Progenitor cell of endocrine pancreas (in vitro differentiated cells): ENCODE results near the gene ACY1. TPM values are rescaled to one million over a fixed set of nuclear protein-coding genes. Genes with fewer than 3 reads are reported as not detected.
"Not testable (repeated sequence)": the region's sequence is repeated elsewhere in the genome, so short reads cannot be mapped to it uniquely, and the experiment has no call there.

Experiments
- DNase-seq: peaks from one replicate; pipeline ENCODE4 v3.0.0; 2021; ENCODE audit warnings: low spot score; ENCODE audit not compliant: unreplicated experiment
- H3K27ac Mint-ChIP-seq: 2 replicates; pipeline ENCODE4 v1.8.0; 2021; ENCODE audit warnings: mild to moderate bottlenecking, moderate library complexity, mixed read lengths
- H3K27me3 Mint-ChIP-seq: 2 replicates; pipeline ENCODE4 v1.8.0; 2021; ENCODE audit warnings: mixed read lengths
- H3K36me3 Mint-ChIP-seq: 2 replicates; pipeline ENCODE4 v1.8.0; 2022; ENCODE audit warnings: mixed read lengths; ENCODE audit not compliant: insufficient read depth
- H3K4me1 Mint-ChIP-seq: 2 replicates; pipeline ENCODE4 v1.8.0; 2021; ENCODE audit warnings: low read depth, mixed read lengths
- H3K4me3 Mint-ChIP-seq: 2 replicates; pipeline ENCODE4 v1.8.0; 2021; ENCODE audit warnings: low read depth, mild to moderate bottlenecking, moderate library complexity, mixed read lengths
- H3K9me3 Mint-ChIP-seq: 2 replicates; pipeline ENCODE4 v1.8.0; 2021; ENCODE audit warnings: low read depth, mixed read lengths
- total RNA-seq: library from RNA; stranded (reverse); gene quantifications from 2 replicates; pipeline ENCODE4 v1.2.1, GENCODE V29; 2021
- TF ChIP-seq, protein P1 (sequence below): fragments of 200-600 bp; sonication (generic); IDR thresholded peaks from one replicate; pipeline ENCODE4 v1.5.0; 2021; ENCODE audit warnings: antibody characterized with exemption, mild to moderate bottlenecking; ENCODE audit not compliant: unreplicated experiment

ACY1 gene
- total RNA-seq, 1 donor from 2014 or later = 38.0 TPM

DNA sequence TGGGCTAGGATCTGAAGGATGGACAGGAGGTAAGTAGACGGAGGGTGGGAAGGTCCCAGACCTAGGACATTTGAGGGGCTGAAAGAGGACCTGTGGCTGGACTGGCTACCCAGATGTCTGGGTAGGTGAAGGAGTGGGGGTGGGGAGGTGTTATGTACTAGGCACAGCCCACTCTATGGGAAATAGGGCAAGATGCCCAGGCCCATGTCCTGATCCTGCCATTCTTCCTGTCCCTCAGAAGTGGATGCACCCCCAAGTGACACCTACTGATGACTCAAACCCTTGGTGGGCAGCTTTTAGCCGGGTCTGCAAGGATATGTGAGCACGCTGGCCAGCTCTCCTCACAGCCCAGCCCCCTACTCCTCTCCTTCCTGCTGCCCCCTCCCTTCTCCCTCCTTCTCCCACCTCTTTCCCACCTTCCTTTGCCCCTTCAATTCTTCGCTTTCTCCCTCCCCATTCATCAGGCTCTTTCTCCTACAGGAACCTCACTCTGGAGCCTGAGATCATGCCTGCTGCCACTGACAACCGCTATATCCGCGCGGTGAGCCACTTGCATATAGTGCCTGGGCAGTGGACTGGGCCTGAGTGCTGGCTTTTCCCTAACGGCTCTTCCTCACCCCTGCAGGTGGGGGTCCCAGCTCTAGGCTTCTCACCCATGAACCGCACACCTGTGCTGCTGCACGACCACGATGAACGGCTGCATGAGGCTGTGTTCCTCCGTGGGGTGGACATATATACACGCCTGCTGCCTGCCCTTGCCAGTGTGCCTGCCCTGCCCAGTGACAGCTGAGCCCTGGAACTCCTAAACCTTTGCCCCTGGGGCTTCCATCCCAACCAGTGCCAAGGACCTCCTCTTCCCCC, 5.2 kb downstream of the ACY1 start:
- Mint-ChIP-seq H3K4me1 (peaks cover 4% of the 10 kb centered on the region), H3K9me3 (no peaks in the 10 kb centered on the region), H3K4me3 (no peak overlapping the region), H3K27ac (peak overlapping the region; percentile 65), H3K27me3 (no peaks in the 10 kb centered on the region), H3K36me3 (peaks cover 8% of the 10 kb centered on the region)
- DNase-seq = no peak
- TF ChIP-seq, protein P1, sequence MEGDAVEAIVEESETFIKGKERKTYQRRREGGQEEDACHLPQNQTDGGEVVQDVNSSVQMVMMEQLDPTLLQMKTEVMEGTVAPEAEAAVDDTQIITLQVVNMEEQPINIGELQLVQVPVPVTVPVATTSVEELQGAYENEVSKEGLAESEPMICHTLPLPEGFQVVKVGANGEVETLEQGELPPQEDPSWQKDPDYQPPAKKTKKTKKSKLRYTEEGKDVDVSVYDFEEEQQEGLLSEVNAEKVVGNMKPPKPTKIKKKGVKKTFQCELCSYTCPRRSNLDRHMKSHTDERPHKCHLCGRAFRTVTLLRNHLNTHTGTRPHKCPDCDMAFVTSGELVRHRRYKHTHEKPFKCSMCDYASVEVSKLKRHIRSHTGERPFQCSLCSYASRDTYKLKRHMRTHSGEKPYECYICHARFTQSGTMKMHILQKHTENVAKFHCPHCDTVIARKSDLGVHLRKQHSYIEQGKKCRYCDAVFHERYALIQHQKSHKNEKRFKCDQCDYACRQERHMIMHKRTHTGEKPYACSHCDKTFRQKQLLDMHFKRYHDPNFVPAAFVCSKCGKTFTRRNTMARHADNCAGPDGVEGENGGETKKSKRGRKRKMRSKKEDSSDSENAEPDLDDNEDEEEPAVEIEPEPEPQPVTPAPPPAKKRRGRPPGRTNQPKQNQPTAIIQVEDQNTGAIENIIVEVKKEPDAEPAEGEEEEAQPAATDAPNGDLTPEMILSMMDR = no peak

DNA sequence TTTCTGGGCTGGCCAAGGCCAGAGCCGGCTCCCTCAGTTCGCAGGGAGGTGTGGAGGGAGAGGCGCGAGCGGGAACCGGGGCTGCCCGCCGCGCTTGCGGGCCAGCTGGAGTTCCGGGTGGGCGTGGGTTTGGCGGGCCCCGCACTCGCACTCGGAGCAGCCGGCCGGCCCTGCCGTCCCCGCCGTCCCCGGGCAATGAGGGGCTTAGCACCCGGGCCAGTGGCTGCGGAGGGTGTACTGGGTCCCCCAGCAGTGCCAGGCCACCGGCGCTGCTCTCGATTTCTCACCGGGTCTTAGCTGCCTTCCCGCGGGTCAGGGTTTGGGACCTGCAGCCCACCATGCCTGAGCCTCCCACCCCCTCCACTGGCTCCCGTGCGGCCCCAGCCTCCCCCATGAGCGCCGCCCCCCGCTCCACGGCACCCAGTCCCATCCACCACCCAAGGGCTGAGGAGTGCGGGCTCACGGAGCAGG, 7.2 kb downstream of the ACY1 start:
- DNase-seq, H3K4me3 Mint-ChIP-seq, H3K9me3 Mint-ChIP-seq, H3K27me3 Mint-ChIP-seq, H3K27ac Mint-ChIP-seq: not testable (repeated sequence)
- H3K4me1 Mint-ChIP-seq = peaks cover 10% of the 10 kb centered on the region
- peaks cover 16% of the 10 kb centered on the region for H3K36me3 Mint-ChIP-seq

DNA sequence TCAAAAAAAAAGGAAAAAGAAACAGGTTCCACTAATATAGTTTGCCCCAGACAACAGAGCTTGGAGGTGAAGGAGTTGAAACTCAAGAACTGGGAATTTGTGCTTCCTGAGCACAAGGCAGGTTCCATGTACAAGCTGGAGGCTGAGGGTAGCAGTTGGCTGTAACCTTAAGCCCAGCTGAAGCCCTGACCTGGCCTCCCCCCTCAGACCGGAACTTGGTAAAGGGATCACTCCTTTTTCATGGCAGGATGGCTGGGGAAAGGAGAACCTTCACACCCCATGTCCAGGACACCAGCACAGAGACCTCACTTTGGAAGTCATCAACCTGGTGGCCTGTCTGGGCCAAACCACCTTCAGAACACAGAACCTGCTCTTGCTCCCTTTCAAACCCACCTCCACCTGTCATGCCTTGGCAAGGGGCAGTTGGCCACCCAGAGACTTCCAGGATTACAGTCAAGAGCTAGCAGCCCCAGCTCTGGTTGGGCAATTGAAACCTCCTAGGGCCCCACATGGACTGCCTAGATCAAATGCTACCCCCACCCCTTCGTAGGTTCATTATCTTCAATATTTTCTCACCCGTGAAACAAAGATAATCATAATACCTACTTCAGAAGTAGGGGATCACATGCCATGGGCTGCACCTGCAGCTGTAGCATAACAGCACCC, 8.8 kb downstream of the ACY1 start:
- Mint-ChIP-seq H3K9me3 (no peaks in the 10 kb centered on the region), H3K36me3 (peaks cover 17% of the 10 kb centered on the region), H3K27ac (no peak overlapping the region), H3K4me3 (no peak overlapping the region), H3K4me1 (peaks cover 14% of the 10 kb centered on the region), H3K27me3 (no peaks in the 10 kb centered on the region)
- no peak for DNase-seq
- TF ChIP-seq, protein P1 = no peak

DNA sequence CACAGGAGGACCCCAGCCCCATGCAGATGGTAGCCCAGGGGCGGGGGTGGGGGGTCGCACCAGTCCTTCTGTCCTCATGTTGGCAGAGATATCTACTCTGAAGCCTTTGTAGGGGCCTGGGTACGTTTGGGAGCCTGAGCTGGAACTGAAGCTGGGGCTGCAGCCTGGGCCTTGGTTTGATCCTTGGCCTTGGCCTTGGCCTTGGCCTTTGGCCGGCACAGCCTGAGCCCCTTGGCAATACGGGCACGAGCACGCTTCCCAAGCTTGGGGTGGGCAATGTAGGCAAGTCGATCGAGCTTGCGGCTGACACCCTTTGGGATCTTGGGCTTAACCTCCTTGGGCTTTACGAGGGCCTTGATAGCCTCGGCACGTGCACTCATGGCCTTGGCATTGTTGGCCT, 10.3 kb downstream of the ACY1 start:
- H3K27ac Mint-ChIP-seq, H3K27me3 Mint-ChIP-seq, DNase-seq, H3K9me3 Mint-ChIP-seq: not testable (repeated sequence)
- Mint-ChIP-seq H3K4me1 (peaks cover 19% of the 10 kb centered on the region), H3K4me3 (peak overlapping the region; percentile 100), H3K36me3 (peaks cover 17% of the 10 kb centered on the region)

DNA sequence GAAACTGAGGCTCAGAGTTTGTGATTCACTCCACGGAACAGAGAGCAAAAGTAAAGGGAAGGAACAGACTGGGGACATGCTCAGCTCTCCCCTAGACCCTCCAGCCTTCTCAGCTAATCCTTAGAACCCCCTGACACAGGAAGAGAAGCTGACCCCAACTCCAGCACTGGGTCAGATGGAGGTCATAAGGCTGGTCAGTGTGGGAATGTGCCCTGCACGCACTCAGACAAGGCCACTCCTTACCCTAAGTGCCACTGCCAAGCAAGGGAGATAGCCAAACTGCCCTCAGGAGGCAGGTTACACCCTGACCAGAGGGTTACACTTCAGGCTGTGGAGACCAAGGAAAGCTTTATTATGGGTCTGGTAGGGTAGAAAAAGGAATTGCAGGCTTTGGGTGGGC, 11.2 kb downstream of the ACY1 start:
- H3K27ac Mint-ChIP-seq = peak overlapping the region; percentile 100
- TF ChIP-seq, protein P1 = no peak

DNA sequence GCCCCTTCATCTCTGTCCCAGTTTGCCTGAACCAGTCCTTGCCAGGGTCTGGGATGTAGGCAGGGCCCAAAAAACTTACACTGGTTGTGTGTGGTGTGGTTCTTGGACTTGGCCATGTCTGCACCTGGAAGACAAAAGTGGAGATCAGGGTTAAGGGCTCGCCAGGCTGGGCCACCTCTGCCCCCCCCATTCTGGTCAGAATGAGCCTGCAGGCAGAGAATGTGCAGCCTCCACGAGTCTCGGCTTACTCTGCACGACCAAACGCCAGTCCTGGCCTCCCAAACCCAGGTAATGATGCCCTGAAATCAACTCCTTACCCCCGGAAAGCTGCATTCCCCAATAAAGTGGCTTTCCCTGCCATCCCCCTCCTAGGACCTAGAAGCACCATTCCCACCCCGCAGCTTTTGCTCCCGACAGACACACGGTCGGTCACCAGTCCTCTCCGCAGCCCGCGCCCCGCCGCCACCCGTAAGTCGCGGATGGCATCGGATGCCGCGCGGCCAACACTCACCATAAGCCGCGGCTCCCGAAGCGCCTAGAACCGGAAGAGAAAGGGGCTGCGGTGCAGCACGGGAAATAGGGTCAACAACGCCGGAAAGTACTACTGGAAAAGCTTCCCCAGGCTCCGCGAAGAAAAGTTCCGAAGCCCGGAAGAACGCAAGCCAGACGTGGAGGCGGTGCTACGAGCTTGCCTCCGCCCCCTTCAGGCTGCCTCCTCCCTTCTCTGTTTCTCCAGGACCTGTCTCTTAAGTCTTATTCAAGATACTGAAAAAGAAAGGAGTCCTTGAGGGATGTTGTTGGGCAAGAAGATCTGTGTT, 12.2 kb downstream of the ACY1 start, which contains the start of gene RPL29:
Gene RPL29, minus strand, starts transcription at position 550 of the 818 bp plus-strand sequence. Its CDS starts 434 bp downstream, at position 116.
- H3K4me3 Mint-ChIP-seq = peak within 1 kb of the TSS; percentile 100
- H3K27me3 Mint-ChIP-seq = no peaks in the 10 kb centered on the region
- peaks cover 17% of the 10 kb centered on the region for H3K36me3 Mint-ChIP-seq
- DNase-seq = peak; percentile 71
- no peaks in the 10 kb centered on the region for H3K9me3 Mint-ChIP-seq
- H3K4me1 Mint-ChIP-seq = peaks cover 19% of the 10 kb centered on the region
- H3K27ac Mint-ChIP-seq = peak within 1 kb of the TSS; percentile 100
- TF ChIP-seq, protein P1 = no peak

More for the DNA sequence above, 11.2 kb downstream of the ACY1 start:
- peaks cover 17% of the 10 kb centered on the region for H3K36me3 Mint-ChIP-seq
- DNase-seq = no peak
- H3K4me1 Mint-ChIP-seq = peaks cover 19% of the 10 kb centered on the region
- H3K4me3 Mint-ChIP-seq = peak overlapping the region; percentile 100
- no peaks in the 10 kb centered on the region for H3K27me3 Mint-ChIP-seq
- no peaks in the 10 kb centered on the region for H3K9me3 Mint-ChIP-seq
